ENCODE data around the gene BMPER. TPM values are rescaled to one million over a fixed set of nuclear protein-coding genes. Genes with fewer than 3 reads are reported as not detected.

The BMPER gene
- total RNA-seq, 1 donor = 11.2 TPM

- H3K79me2 ChIP-seq (ENCODE audit: insufficient read depth, low read length) = peaks cover 11% of the 10 kb centered on the region
- no peak overlapping the region for H3K4me2 ChIP-seq (ENCODE audit: insufficient read depth, low read length)
- no peak overlapping the region for H2AFZ ChIP-seq (ENCODE audit: low read length)
- peaks cover 27% of the 10 kb centered on the region for H3K36me3 ChIP-seq (ENCODE audit: insufficient read depth, low read length)
- H3K4me3 ChIP-seq (ENCODE audit: insufficient read depth, low read length) = no peak overlapping the region
- no peak overlapping the region for H3K27ac ChIP-seq (ENCODE audit: low read depth, low read length)
- peaks cover 24% of the 10 kb centered on the region for H3K4me1 ChIP-seq (ENCODE audit: insufficient read depth, low read length)
- no peak for TF ChIP-seq CTCF (IDR thresholded peaks at IDR 0.05; ENCODE audit: extremely low read depth, low read depth, low read length)
- DNase-seq (ENCODE audit: insufficient read length, low spot score, missing footprints) = no peak
- H3K9me3 ChIP-seq (ENCODE audit: low read depth, low read length) = no peaks in the 10 kb centered on the region
- no peaks in the 10 kb centered on the region for H3K27me3 ChIP-seq (ENCODE audit: insufficient read depth, low read length)
- H4K20me1 ChIP-seq (ENCODE audit: insufficient read depth, low read length) = no peaks in the 10 kb centered on the region
These were observed 32.5 kb downstream of the BMPER start for GRCh38 chr7:33937871-33938270.

DNA sequence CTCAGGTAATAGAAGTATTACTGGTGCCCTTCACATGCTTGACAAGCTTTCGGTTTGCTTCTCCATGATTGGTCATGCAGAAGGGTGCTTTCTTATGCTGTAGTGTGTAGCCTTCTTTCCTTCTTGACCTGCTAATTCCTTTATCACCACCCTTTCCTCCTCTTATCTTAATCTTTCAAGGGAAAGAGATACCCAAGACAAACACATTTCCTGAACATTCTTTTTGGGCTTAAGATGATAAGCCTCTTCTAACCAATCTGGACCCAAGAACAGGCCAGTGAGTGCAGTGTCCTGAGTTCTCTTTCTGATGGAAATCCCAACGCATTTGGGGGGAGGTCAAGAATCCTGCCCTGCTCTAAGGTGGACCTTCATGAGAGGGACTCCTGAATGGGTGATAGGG, 33.8 kb downstream of the BMPER start:
- Histone ChIP-seq H4K20me1 (ENCODE audit: insufficient read depth, low read length) (no peaks in the 10 kb centered on the region), H3K36me3 (ENCODE audit: insufficient read depth, low read length) (peaks cover 36% of the 10 kb centered on the region), H3K9me3 (ENCODE audit: low read depth, low read length) (no peaks in the 10 kb centered on the region), H3K27ac (ENCODE audit: low read depth, low read length) (no peak overlapping the region), H3K79me2 (ENCODE audit: insufficient read depth, low read length) (peaks cover 11% of the 10 kb centered on the region), H3K4me1 (ENCODE audit: insufficient read depth, low read length) (peaks cover 12% of the 10 kb centered on the region), H3K4me3 (ENCODE audit: insufficient read depth, low read length) (no peak overlapping the region), H3K4me2 (ENCODE audit: insufficient read depth, low read length) (no peak overlapping the region), H2AFZ (ENCODE audit: low read length) (no peak overlapping the region), H3K27me3 (ENCODE audit: insufficient read depth, low read length) (no peaks in the 10 kb centered on the region)
- no peak for DNase-seq (ENCODE audit: insufficient read length, low spot score, missing footprints)
- no peak for TF ChIP-seq CTCF (IDR thresholded peaks at IDR 0.05; ENCODE audit: extremely low read depth, low read depth, low read length)

DNA sequence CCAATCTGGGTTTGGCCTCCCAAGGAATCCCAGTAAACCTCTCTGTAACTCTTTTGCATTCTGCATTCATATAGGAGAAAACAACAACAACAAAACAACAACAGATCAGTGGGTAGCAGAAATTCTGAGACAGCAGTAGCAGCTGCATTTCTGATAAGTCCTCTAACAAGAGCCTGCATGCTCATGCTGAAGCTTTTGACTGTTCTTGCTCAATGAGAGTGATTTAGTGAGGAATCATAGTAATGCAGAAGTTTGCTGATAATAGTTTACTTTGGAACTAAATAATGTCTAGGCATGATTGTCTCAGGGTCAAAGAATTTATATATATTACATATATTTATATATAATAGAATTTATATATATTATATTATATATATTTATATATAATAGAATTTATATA, 35.2 kb downstream of the BMPER start:
- H3K4me2 ChIP-seq (ENCODE audit: insufficient read depth, low read length) = no peak overlapping the region
- no peak for DNase-seq (ENCODE audit: insufficient read length, low spot score, missing footprints)

DNA sequence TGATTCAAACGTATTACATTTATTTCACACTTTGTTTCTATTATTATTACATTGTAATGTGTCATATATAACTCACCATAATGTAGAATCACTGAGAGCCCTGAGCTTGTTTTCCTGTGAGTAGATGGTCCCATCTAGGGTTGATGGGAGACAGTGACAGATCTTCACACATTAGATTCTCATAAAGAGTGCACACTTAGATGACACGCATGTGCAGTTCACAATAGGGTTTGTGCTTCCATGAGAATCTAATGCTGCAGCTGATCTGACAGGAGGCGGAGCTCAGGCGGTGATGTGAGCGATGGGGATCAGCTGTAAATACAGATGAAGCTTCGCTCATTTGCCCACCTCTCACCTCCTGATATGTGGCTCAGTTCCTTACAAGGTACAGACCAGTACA, 36.1 kb downstream of the BMPER start:
- peaks cover 41% of the 10 kb centered on the region for H3K36me3 ChIP-seq (ENCODE audit: insufficient read depth, low read length)

More for the DNA sequence above, 35.2 kb downstream of the BMPER start:
- Histone ChIP-seq H2AFZ (ENCODE audit: low read length) (no peak overlapping the region), H4K20me1 (ENCODE audit: insufficient read depth, low read length) (no peaks in the 10 kb centered on the region), H3K79me2 (ENCODE audit: insufficient read depth, low read length) (peaks cover 6% of the 10 kb centered on the region), H3K27ac (ENCODE audit: low read depth, low read length) (no peak overlapping the region), H3K4me3 (ENCODE audit: insufficient read depth, low read length) (no peak overlapping the region), H3K36me3 (ENCODE audit: insufficient read depth, low read length) (peaks cover 36% of the 10 kb centered on the region), H3K4me1 (ENCODE audit: insufficient read depth, low read length) (peaks cover 8% of the 10 kb centered on the region), H3K27me3 (ENCODE audit: insufficient read depth, low read length) (no peaks in the 10 kb centered on the region), H3K9me3 (ENCODE audit: low read depth, low read length) (no peaks in the 10 kb centered on the region)
- TF ChIP-seq CTCF (IDR thresholded peaks at IDR 0.05; ENCODE audit: extremely low read depth, low read depth, low read length) = no peak

More for the DNA sequence above, 36.1 kb downstream of the BMPER start:
- DNase-seq (ENCODE audit: insufficient read length, low spot score, missing footprints) = no peak
- H3K4me2 ChIP-seq (ENCODE audit: insufficient read depth, low read length) = no peak overlapping the region
- H3K79me2 ChIP-seq (ENCODE audit: insufficient read depth, low read length) = no peaks in the 10 kb centered on the region
- no peak for TF ChIP-seq CTCF (IDR thresholded peaks at IDR 0.05; ENCODE audit: extremely low read depth, low read depth, low read length)
- H3K9me3 ChIP-seq (ENCODE audit: low read depth, low read length) = no peaks in the 10 kb centered on the region
- H2AFZ ChIP-seq (ENCODE audit: low read length) = no peak overlapping the region
- H3K4me1 ChIP-seq (ENCODE audit: insufficient read depth, low read length) = peaks cover 8% of the 10 kb centered on the region
- H4K20me1 ChIP-seq (ENCODE audit: insufficient read depth, low read length) = no peaks in the 10 kb centered on the region
- no peaks in the 10 kb centered on the region for H3K27me3 ChIP-seq (ENCODE audit: insufficient read depth, low read length)
- H3K4me3 ChIP-seq (ENCODE audit: insufficient read depth, low read length) = no peak overlapping the region
- no peak overlapping the region for H3K27ac ChIP-seq (ENCODE audit: low read depth, low read length)

All from osteoblast (primary cell).